Skeletal muscle tissue (tissue), 4 donors: ENCODE measurements around the gene SCAI. TPM values are rescaled to one million over a fixed set of nuclear protein-coding genes. Genes with fewer than 3 reads are reported as not detected.
"Not testable (repeated sequence)": the region's sequence is repeated elsewhere in the genome, so short reads cannot be mapped to it uniquely, and the experiment has no call there.

Experiments used
- H3K27ac ChIP-seq: one replicate; pipeline ENCODE4 v1.7.0; 2013; ENCODE audit warnings: mild to moderate bottlenecking, low read depth, low read length, inconsistent platforms
- H3K27me3 ChIP-seq, 3 donors: one replicate each; pipeline ENCODE4 v1.7.0; 2013; ENCODE audit warnings: low read length in 3 of 3; ENCODE audit not compliant: control insufficient read depth in 3 of 3, insufficient read depth in 3 of 3
- H3K36me3 ChIP-seq, 3 donors: one replicate each; pipeline ENCODE4 v1.7.0; 2013; ENCODE audit warnings: low read length in 3 of 3; ENCODE audit not compliant: control insufficient read depth in 3 of 3, insufficient read depth in 3 of 3
- H3K4me1 ChIP-seq, 3 donors: one replicate each; pipeline ENCODE4 v1.7.0; 2013; ENCODE audit warnings: low read length in 3 of 3, mild to moderate bottlenecking in 3 of 3; ENCODE audit not compliant: control insufficient read depth in 3 of 3, insufficient read depth in 3 of 3
- H3K4me3 ChIP-seq, 3 donors: one replicate each; pipeline ENCODE4 v1.7.0; 2013; ENCODE audit warnings: low read length in 3 of 3
- H3K9ac ChIP-seq, 3 donors: one replicate each; pipeline ENCODE4 v1.7.0; 2013; ENCODE audit warnings: low read length in 3 of 3, mild to moderate bottlenecking in 3 of 3, moderate library complexity in 2 of 3, low read depth in 1 of 3
- H3K9me3 ChIP-seq, 3 donors: one replicate each; pipeline ENCODE4 v1.7.0; 2013; ENCODE audit warnings: low read length in 3 of 3; ENCODE audit not compliant: control insufficient read depth in 3 of 3
- total RNA-seq: library from RNA; depleted of rRNA; stranded (reverse); fragments of >200 nt; gene quantifications from one replicate; pipeline ENCODE4 v1.2.3, GENCODE V29; 2014
- donor health status: Osteomylitis.

SCAI gene
- total RNA-seq, 1 donor from 2014 or later, result 14.6 TPM

- Histone ChIP-seq H3K9ac (no peak overlapping the region), H3K27me3 (no peaks in the 10 kb centered on the region), H3K36me3 (no peaks in the 10 kb centered on the region), H3K4me3 (no peak overlapping the region), H3K9me3 (no peaks in the 10 kb centered on the region), H3K27ac (no peak overlapping the region), H3K4me1 (no peaks in the 10 kb centered on the region)
These were observed 32.9 kb downstream of the SCAI start for GRCh38 chr9:125110464-125110863.

- not testable (repeated sequence) for H3K36me3 ChIP-seq, H3K9ac ChIP-seq, H3K4me1 ChIP-seq, H3K27ac ChIP-seq, H3K9me3 ChIP-seq, H3K27me3 ChIP-seq, H3K4me3 ChIP-seq
These were observed 34.8 kb downstream of the SCAI start for GRCh38 chr9:125108541-125108940.

- H3K27me3 ChIP-seq, result no peaks in the 10 kb centered on the region
- H3K27ac ChIP-seq, result no peak overlapping the region
- no peak overlapping the region for H3K4me3 ChIP-seq
These were observed 36.9 kb downstream of the SCAI start for GRCh38 chr9:125106285-125106893.

GRCh38 chr9:125103770-125104460 is 39.4 kb downstream of the SCAI start:
- Histone ChIP-seq H3K27ac (peak overlapping the region; percentile 82), H3K9ac (peak overlapping the region in 2 of 3 donors; percentile 48 to 59), H3K9me3 (no peaks in the 10 kb centered on the region), H3K36me3 (no peaks in the 10 kb centered on the region), H3K4me1 (peaks cover 5 to 22% (median 16%) of the 10 kb centered on the region in 3 donors), H3K27me3 (no peaks in the 10 kb centered on the region), H3K4me3 (no peak overlapping the region)

More at GRCh38 chr9:125106285-125106893, 36.9 kb downstream of the SCAI start:
- H3K4me1 ChIP-seq, result peaks cover 4 to 11% (median 8%) of the 10 kb centered on the region in 3 donors
- no peak overlapping the region for H3K9ac ChIP-seq
- H3K9me3 ChIP-seq, result no peaks in the 10 kb centered on the region
- no peaks in the 10 kb centered on the region for H3K36me3 ChIP-seq

- Histone ChIP-seq H3K27ac (peak overlapping the region; percentile 82), H3K27me3 (no peaks in the 10 kb centered on the region), H3K4me1 (peaks cover 11 to 29% (median 16%) of the 10 kb centered on the region in 3 donors), H3K36me3 (no peaks in the 10 kb centered on the region), H3K9ac (no peak overlapping the region), H3K4me3 (no peak overlapping the region), H3K9me3 (no peaks in the 10 kb centered on the region)
These were observed 40.3 kb downstream of the SCAI start for GRCh38 chr9:125103021-125103420.

- no peak overlapping the region for H3K27ac ChIP-seq
- H3K4me1 ChIP-seq, result peaks cover 11 to 29% (median 16%) of the 10 kb centered on the region in 3 donors
- no peak overlapping the region for H3K4me3 ChIP-seq
- H3K36me3 ChIP-seq, result no peaks in the 10 kb centered on the region
- no peaks in the 10 kb centered on the region for H3K27me3 ChIP-seq
- no peaks in the 10 kb centered on the region for H3K9me3 ChIP-seq
- no peak overlapping the region for H3K9ac ChIP-seq
These were observed 42.5 kb downstream of the SCAI start for GRCh38 chr9:125100822-125101221.

GRCh38 chr9:125099816-125100215 is 43.5 kb downstream of the SCAI start:
- Histone ChIP-seq H3K27ac (peak overlapping the region; percentile 57), H3K9me3 (no peaks in the 10 kb centered on the region), H3K36me3 (no peaks in the 10 kb centered on the region), H3K9ac (no peak overlapping the region), H3K27me3 (no peaks in the 10 kb centered on the region), H3K4me1 (peaks cover 11 to 31% (median 16%) of the 10 kb centered on the region in 3 donors), H3K4me3 (no peak overlapping the region)

GRCh38 chr9:125095821-125096443 is 47.4 kb downstream of the SCAI start:
- H3K9me3 ChIP-seq, result no peaks in the 10 kb centered on the region
- H3K36me3 ChIP-seq, result no peaks in the 10 kb centered on the region
- no peak overlapping the region for H3K4me3 ChIP-seq
- H3K27ac ChIP-seq, result no peak overlapping the region
- H3K4me1 ChIP-seq, result peaks cover 6 to 24% (median 8%) of the 10 kb centered on the region in 3 donors
- no peaks in the 10 kb centered on the region for H3K27me3 ChIP-seq
- H3K9ac ChIP-seq, result no peak overlapping the region

- Histone ChIP-seq H3K4me1 (peaks cover 0 to 19% (median 0%) of the 10 kb centered on the region in 3 donors), H3K9ac (no peak overlapping the region), H3K36me3 (no peaks in the 10 kb centered on the region), H3K4me3 (no peak overlapping the region), H3K27ac (no peak overlapping the region), H3K9me3 (no peaks in the 10 kb centered on the region), H3K27me3 (no peaks in the 10 kb centered on the region)
These were observed 52.2 kb downstream of the SCAI start for GRCh38 chr9:125091121-125091520.

- Histone ChIP-seq H3K9me3 (no peaks in the 10 kb centered on the region), H3K27me3 (no peaks in the 10 kb centered on the region), H3K4me3 (no peak overlapping the region), H3K27ac (peak overlapping the region; percentile 41), H3K36me3 (no peaks in the 10 kb centered on the region), H3K9ac (no peak overlapping the region), H3K4me1 (peaks cover 0 to 15% (median 0%) of the 10 kb centered on the region in 3 donors)
These were observed 54.0 kb downstream of the SCAI start for GRCh38 chr9:125089331-125089730.
